SK-N-SH (cell line): ENCODE data around the gene HINT2. TPM values are rescaled to one million over a fixed set of nuclear protein-coding genes. Genes with fewer than 3 reads are reported as not detected.

Source experiments
- CTCF ChIA-PET: fragments of 300-600, 350-600 bp; formaldehyde crosslinking; extraction: SDS; loops from one replicate; lab custom pipeline; 2021; lab: Yijun Ruan, JAX
- POLR2A ChIA-PET: fragments of 350-600 bp; sonication (Branson Sonifier 250); formaldehyde crosslinking; extraction: SDS; loops from one replicate; lab custom pipeline; 2020; ENCODE audit warnings: antibody characterized with exemption, inconsistent platforms; lab: Yijun Ruan, JAX
- DNase-seq: peaks from one replicate; pipeline ENCODE4 v3.0.0; 2012
- H2AFZ ChIP-seq: fragments of 200-600 bp; sonication (generic); 2 replicates; pipeline ENCODE4 v1.8.1; 2016; ENCODE audit warnings: antibody characterized with exemption, mild to moderate bottlenecking, low read depth
- H3F3A ChIP-seq: fragments of 200-600 bp; sonication (generic); replicated peaks from 2 replicates; pipeline ENCODE3; 2016; ENCODE audit warnings: antibody characterized with exemption, mild to moderate bottlenecking; ENCODE audit not compliant: insufficient read depth
- H3K27ac ChIP-seq, 2 experiments: fragments of 200-500 bp in 1 of 2; fragments of 200-600 bp in 1 of 2; sonication (Bioruptor generic) in 1 of 2; sonication (generic), shearing (Covaris generic) in 1 of 2; 2 replicates each; pipeline versions ENCODE4 v1.5.1 to v1.6.1; 2014 to 2016; ENCODE audit warnings: low read depth in 2 of 2, inconsistent platforms in 1 of 2, low read length in 1 of 2, mild to moderate bottlenecking in 1 of 2, mixed read lengths in 1 of 2
- H3K27me3 ChIP-seq: fragments of 200-600 bp; sonication (generic), shearing (Covaris generic); 2 replicates; pipeline ENCODE4 v1.6.1; 2016; ENCODE audit warnings: mixed run types; ENCODE audit not compliant: insufficient read depth
- H3K36me3 ChIP-seq, 2 experiments: fragments of 200-500 bp in 1 of 2; fragments of 200-600 bp in 1 of 2; sonication (Bioruptor generic) in 1 of 2; sonication (generic) in 1 of 2; replicated peaks in 1 of 2; 2 replicates each; pipeline versions ENCODE3 to v1.5.1; 2014 to 2016; ENCODE audit warnings: low read length in 1 of 2, mild to moderate bottlenecking in 1 of 2; ENCODE audit not compliant: insufficient read depth in 2 of 2, control insufficient read depth in 1 of 2
- H3K4me1 ChIP-seq, 2 experiments: fragments of 200-500 bp in 1 of 2; fragments of 200-600 bp in 1 of 2; sonication (Bioruptor generic) in 1 of 2; sonication (generic), shearing (Covaris generic) in 1 of 2; 2 replicates each; pipeline versions ENCODE4 v1.5.1 to v1.6.1; 2014 to 2016; ENCODE audit warnings: low read depth in 1 of 2, low read length in 1 of 2, mixed run types in 1 of 2; ENCODE audit not compliant: insufficient read depth in 2 of 2, control insufficient read depth in 1 of 2
- H3K4me2 ChIP-seq: fragments of 200-600 bp; sonication (generic), shearing (Covaris generic); 2 replicates; pipeline ENCODE4 v1.6.1; 2017; ENCODE audit warnings: mixed run types
- H3K4me3 ChIP-seq, 2 experiments: fragments of 200-500 bp in 1 of 2; fragments of 200-600 bp in 1 of 2; sonication (Bioruptor generic) in 1 of 2; sonication (generic), shearing (Covaris generic) in 1 of 2; 2 replicates each; pipeline versions ENCODE4 v1.5.1 to v1.8.1; 2014 to 2016; ENCODE audit warnings: low read depth in 2 of 2, inconsistent platforms in 1 of 2, low read length in 1 of 2, mild to moderate bottlenecking in 1 of 2, mixed read lengths in 1 of 2, moderate library complexity in 1 of 2
- H3K79me2 ChIP-seq: fragments of 200-600 bp; sonication (generic); 2 replicates; pipeline ENCODE4 v1.8.1; 2017; ENCODE audit warnings: mild to moderate bottlenecking; ENCODE audit not compliant: insufficient read depth
- H3K9ac ChIP-seq: fragments of 200-600 bp; sonication (generic); 2 replicates; pipeline ENCODE4 v1.6.1; 2017; ENCODE audit warnings: mixed run types
- H3K9me2 ChIP-seq: fragments of 200-600 bp; sonication (generic); 2 replicates; pipeline ENCODE4 v1.6.1; 2017; ENCODE audit warnings: mixed run types
- H3K9me3 ChIP-seq: fragments of 200-600 bp; sonication (generic); 2 replicates; pipeline ENCODE4 v1.6.1; 2017; ENCODE audit warnings: mixed run types, mild to moderate bottlenecking, moderate library complexity
- H4K20me1 ChIP-seq: fragments of 200-600 bp; sonication (generic); 2 replicates; pipeline ENCODE4 v1.6.1; 2017; ENCODE audit warnings: mild to moderate bottlenecking, mixed run types; ENCODE audit not compliant: insufficient read depth
- FOXJ3 ChIP-seq: sonication (generic); formaldehyde crosslinking; IDR thresholded peaks from 2 replicates; pipeline ENCODE4 v1.5.1; 2020; ENCODE audit warnings: mild to moderate bottlenecking, missing genetic modification reagents
- IRF3 ChIP-seq: fragments of 150-350 bp; IDR thresholded peaks from 2 replicates; pipeline ENCODE4 v1.6.1; 2016; ENCODE audit warnings: mild to moderate bottlenecking, low read depth, low read length
- NFIC ChIP-seq: IDR thresholded peaks from 2 replicates; pipeline ENCODE4 v1.4.0; 2012; ENCODE audit warnings: borderline replicate concordance
- NRF1 ChIP-seq: IDR thresholded peaks from 2 replicates; pipeline ENCODE4 v1.6.1; 2012; ENCODE audit warnings: low read depth, mild to moderate bottlenecking, low read length
- PBX3 ChIP-seq: IDR thresholded peaks from 2 replicates; pipeline ENCODE4; 2012
- RAD21 ChIP-seq: IDR thresholded peaks from 2 replicates; pipeline ENCODE4 v1.6.1; 2012; ENCODE audit warnings: mild to moderate bottlenecking, low read length
- SIN3A ChIP-seq: IDR thresholded peaks from 2 replicates; pipeline ENCODE4 v1.6.1; 2012; ENCODE audit warnings: low read depth, mild to moderate bottlenecking, low read length, moderate library complexity, borderline replicate concordance
- SMC3 ChIP-seq: IDR thresholded peaks from 2 replicates; pipeline ENCODE4 v1.6.1; 2012; ENCODE audit warnings: low read depth, low read length, improper control_type of control experiment
- WGBS: methylation state at CpG from one replicate; pipeline ENCODE4 v1.1.6; 2017; ENCODE audit warnings: low lambda C conversion rate; 5-methylcytosine and 5-hydroxymethylcytosine counted together
- polyA plus RNA-seq, 3 experiments: library from polyadenylated mRNA; depleted of rRNA; stranded (reverse); fragments of >200 nt; gene quantifications; 2 replicates each; pipeline ENCODE4 v1.2.3, GENCODE V29; 2012

The HINT2 gene
- polyA plus RNA-seq, 1 of the 3 experiments (the other 2 are of a cell fraction) = 57.2 TPM

GRCh38 chr9:35863583-35863982, 48.7 kb upstream of the HINT2 start (continued):
- no peak for TF ChIP-seq PBX3
- no peak for TF ChIP-seq FOXJ3
- no peak for TF ChIP-seq SMC3

- H3K9me2 ChIP-seq = no peaks in the 10 kb centered on the region
- TF ChIP-seq IRF3 = no peak
- no peaks in the 10 kb centered on the region for H3K36me3 ChIP-seq
- H3K9me3 ChIP-seq = no peaks in the 10 kb centered on the region
- H3K4me2 ChIP-seq = no peak overlapping the region
- H4K20me1 ChIP-seq = no peaks in the 10 kb centered on the region
- no peak for DNase-seq
- H2AFZ ChIP-seq = no peak overlapping the region
- POLR2A ChIA-PET = no interaction called here
- peaks cover 0 to 9% of the 10 kb centered on the region in 2 experiments; a peak in 1 of 4 replicates for H3K4me1 ChIP-seq
- H3K27me3 ChIP-seq = no peaks in the 10 kb centered on the region; the same call in 1 of the 2 replicates
- H3K9ac ChIP-seq = no peak overlapping the region
- CTCF ChIA-PET = interaction anchor here (1.2 to 4.9 kb wide), 3 partner anchors 20 to 73 kb away, joined by 3 to 25 read pairs (median 13); no protein-coding TSS in a partner anchor
- no peaks in the 10 kb centered on the region for H3F3A ChIP-seq
- no peaks in the 10 kb centered on the region for H3K79me2 ChIP-seq
- no peak overlapping the region for H3K4me3 ChIP-seq
- H3K27ac ChIP-seq = no peak overlapping the region
- 53% methylated on average over 4 of the region's 4 CpGs for WGBS
These were observed 47.5 kb upstream of the HINT2 start for GRCh38 chr9:35862328-35862727.

- CTCF ChIA-PET = interaction anchor here (1.1 to 4.9 kb wide), 6 partner anchors 10 to 91 kb away, joined by 4 to 25 read pairs (median 7); no protein-coding TSS in a partner anchor
- DNase-seq = no peak
- Histone ChIP-seq H3K27ac (no peak overlapping the region), H2AFZ (no peak overlapping the region), H3K36me3 (no peaks in the 10 kb centered on the region), H3K4me1 (peaks cover 0 to 9% of the 10 kb centered on the region in 2 experiments; a peak in 1 of 4 replicates), H3K4me2 (no peak overlapping the region), H3K27me3 (no peaks in the 10 kb centered on the region; the same call in 1 of the 2 replicates), H3K9me2 (no peaks in the 10 kb centered on the region), H3K79me2 (no peaks in the 10 kb centered on the region), H3K9ac (no peak overlapping the region), H3K4me3 (no peak overlapping the region), H3F3A (no peaks in the 10 kb centered on the region), H3K9me3 (no peaks in the 10 kb centered on the region), H4K20me1 (no peaks in the 10 kb centered on the region)
- TF ChIP-seq SIN3A (no peak), NFIC (no peak), RAD21 (no peak), NRF1 (no peak)
- 58% methylated on average over 12 of the region's 12 CpGs for WGBS
- POLR2A ChIA-PET = no interaction called here
These were observed 46.5 kb upstream of the HINT2 start for GRCh38 chr9:35861161-35861897.
